ENCODE results near the gene KASH5. TPM values are rescaled to one million over a fixed set of nuclear protein-coding genes. Genes with fewer than 3 reads are reported as not detected.
A peak's percentile ranks its signal among the peaks of the same experiment; 100 is the strongest.
"Not testable (repeated sequence)": the region's sequence is repeated elsewhere in the genome, so short reads cannot be mapped to it uniquely, and the experiment has no call there.

KASH5 gene
- total and polyA plus RNA-seq, 4 donors: 0.52 to 2.9 (median 1.5) TPM; not detected in 1

DNA sequence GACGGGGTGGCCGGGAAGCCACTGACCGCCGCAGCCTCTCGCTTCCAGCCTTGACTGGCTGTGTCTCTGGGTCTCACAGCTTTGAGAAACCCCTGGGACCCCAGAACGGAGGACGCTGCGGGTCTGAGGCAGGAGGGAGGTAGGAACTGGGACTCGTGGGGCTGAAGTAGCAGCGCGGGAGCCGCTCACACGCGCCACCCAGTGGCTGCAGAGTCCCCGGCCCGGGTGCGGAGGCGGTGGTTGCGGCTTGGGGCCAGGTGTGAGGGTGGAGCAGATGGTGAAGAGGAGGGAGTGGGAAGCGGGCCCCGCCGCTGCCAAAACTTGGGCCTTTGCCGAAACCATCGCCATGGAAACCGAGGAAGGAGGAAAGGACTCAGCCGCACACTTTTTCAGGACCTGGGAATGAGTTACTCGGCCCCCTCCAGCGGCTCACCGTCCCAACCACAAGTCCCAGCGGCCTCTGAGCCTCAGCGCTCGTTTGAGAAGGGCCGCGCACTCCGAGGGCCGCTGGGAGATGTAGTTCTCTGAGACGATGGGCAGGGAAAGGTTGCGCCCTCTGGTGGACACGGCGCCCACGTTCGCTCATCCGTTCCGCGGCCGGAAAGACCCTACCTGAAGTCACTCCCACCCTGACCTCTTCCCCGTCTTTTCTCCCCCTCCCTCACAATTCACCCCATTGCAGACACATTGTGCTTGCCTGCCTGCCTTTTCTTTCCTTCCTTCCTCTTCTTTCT, 55.5 kb downstream of the KASH5 start:
- H3K9ac ChIP-seq (ENCODE audit: insufficient read depth in 1 of 2, low read length in 2 of 2): no peak overlapping the region
- peak overlapping the region; percentile 56 to 58 for H3K27ac ChIP-seq (ENCODE audit: low read depth in 1 of 2, low read length in 1 of 2)
- peaks cover 0 to 18% (median 4%) of the 10 kb centered on the region in 4 donors for H3K36me3 ChIP-seq (ENCODE audit: control insufficient read depth in 4 of 4, insufficient read depth in 4 of 4, low read length in 4 of 4)
- TF ChIP-seq, protein P1, sequence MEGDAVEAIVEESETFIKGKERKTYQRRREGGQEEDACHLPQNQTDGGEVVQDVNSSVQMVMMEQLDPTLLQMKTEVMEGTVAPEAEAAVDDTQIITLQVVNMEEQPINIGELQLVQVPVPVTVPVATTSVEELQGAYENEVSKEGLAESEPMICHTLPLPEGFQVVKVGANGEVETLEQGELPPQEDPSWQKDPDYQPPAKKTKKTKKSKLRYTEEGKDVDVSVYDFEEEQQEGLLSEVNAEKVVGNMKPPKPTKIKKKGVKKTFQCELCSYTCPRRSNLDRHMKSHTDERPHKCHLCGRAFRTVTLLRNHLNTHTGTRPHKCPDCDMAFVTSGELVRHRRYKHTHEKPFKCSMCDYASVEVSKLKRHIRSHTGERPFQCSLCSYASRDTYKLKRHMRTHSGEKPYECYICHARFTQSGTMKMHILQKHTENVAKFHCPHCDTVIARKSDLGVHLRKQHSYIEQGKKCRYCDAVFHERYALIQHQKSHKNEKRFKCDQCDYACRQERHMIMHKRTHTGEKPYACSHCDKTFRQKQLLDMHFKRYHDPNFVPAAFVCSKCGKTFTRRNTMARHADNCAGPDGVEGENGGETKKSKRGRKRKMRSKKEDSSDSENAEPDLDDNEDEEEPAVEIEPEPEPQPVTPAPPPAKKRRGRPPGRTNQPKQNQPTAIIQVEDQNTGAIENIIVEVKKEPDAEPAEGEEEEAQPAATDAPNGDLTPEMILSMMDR (IDR thresholded peaks at IDR 0.05; ENCODE audit: control extremely low read depth, extremely low read depth): peak; percentile 92
- WGBS, 2 donors: 0 to 1% methylated on average over 43 to 47 of the region's 47 CpGs
- no peaks in the 10 kb centered on the region for H3K9me3 ChIP-seq (ENCODE audit: control insufficient read depth in 4 of 4, insufficient read depth in 3 of 4, low read length in 3 of 4)
- H3K4me3 ChIP-seq: peak overlapping the region; percentile 20
- peaks cover 0 to 4% (median 0%) of the 10 kb centered on the region in 5 donors for H3K4me1 ChIP-seq (ENCODE audit: control insufficient read depth in 5 of 5, insufficient read depth in 5 of 5, low read length in 5 of 5)
- peaks cover 0 to 39% (median 35%) of the 10 kb centered on the region in 3 donors for H3K27me3 ChIP-seq (ENCODE audit: control insufficient read depth in 3 of 3, insufficient read depth in 3 of 3, low read length in 2 of 3)
- ATAC-seq (ENCODE audit: insufficient read depth, low FRiP score) (peak; percentile 82), DNase-seq (peak; percentile 96 to 98 (median 97))

DNA sequence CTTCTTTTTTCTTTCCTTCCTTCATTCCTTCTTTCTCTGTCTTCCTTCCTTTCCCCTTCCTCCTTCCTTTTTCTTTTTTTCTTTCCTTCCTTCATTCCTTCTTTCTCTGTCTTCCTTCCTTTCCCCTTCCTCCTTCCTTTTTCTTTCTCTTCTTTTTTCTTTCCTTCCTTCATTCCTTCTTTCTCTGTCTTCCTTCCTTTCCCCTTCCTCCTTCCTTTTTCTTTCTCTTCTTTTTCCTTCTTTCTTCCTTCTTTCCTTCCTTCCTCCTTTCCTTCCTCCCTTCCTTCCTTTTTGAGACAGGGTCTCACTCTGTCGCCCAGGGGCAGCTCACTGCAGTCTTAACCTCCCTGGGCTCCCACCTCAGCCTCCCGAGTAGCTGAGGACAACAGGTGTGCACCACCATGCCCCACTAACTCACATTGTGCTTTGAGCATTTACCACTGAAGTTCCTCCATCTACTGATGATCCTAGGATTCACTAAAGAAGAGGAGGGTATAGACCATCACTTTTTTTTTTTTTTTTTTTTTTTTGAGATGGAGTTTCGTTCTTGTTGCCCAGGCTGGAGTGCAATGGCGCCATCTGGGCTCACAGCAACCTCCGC, 56.2 kb downstream of the KASH5 start:
- H3K9ac ChIP-seq (ENCODE audit: insufficient read depth in 1 of 2, low read length in 2 of 2); ATAC-seq (ENCODE audit: insufficient read depth, low FRiP score); H3K4me1 ChIP-seq (ENCODE audit: control insufficient read depth in 5 of 5, insufficient read depth in 5 of 5, low read length in 5 of 5); H3K4me3 ChIP-seq; H3K9me3 ChIP-seq (ENCODE audit: control insufficient read depth in 4 of 4, insufficient read depth in 3 of 4, low read length in 3 of 4); DNase-seq; H3K27ac ChIP-seq (ENCODE audit: low read depth in 1 of 2, low read length in 1 of 2): not testable (repeated sequence)
- peaks cover 0 to 20% (median 4%) of the 10 kb centered on the region in 4 donors for H3K36me3 ChIP-seq (ENCODE audit: control insufficient read depth in 4 of 4, insufficient read depth in 4 of 4, low read length in 4 of 4)
- peaks cover 0 to 33% (median 28%) of the 10 kb centered on the region in 3 donors for H3K27me3 ChIP-seq (ENCODE audit: control insufficient read depth in 3 of 3, insufficient read depth in 3 of 3, low read length in 2 of 3)
- 58 to 71% methylated on average over 5 of the region's 5 CpGs for WGBS, 2 donors

DNA sequence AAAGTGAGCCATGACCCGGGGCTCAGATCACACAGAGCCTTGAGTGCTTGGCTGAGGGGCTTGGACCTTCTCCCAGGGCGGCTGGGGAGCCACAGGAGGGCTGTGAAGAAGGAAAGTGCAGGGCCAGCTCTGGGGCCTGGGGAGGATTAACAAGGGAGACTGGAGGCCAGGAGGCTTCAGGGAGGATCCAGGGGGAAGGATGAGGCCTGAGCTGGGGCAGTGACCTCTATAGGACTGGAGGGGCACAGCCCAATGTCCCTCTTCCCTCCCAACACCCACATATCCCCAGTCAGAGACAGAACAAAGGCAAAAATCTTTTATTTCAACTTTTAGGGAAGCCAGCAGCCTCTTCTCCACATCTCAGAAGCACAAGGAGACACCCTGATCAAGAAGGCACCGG, 57.9 kb downstream of the KASH5 start:
- Histone ChIP-seq H3K4me3 (no peak overlapping the region), H3K9ac (ENCODE audit: insufficient read depth in 1 of 2, low read length in 2 of 2) (no peak overlapping the region), H3K36me3 (ENCODE audit: control insufficient read depth in 4 of 4, insufficient read depth in 4 of 4, low read length in 4 of 4) (peaks cover 0 to 21% (median 9%) of the 10 kb centered on the region in 4 donors), H3K27me3 (ENCODE audit: control insufficient read depth in 3 of 3, insufficient read depth in 3 of 3, low read length in 2 of 3) (peaks cover 0 to 15% (median 10%) of the 10 kb centered on the region in 3 donors), H3K9me3 (ENCODE audit: control insufficient read depth in 4 of 4, insufficient read depth in 3 of 4, low read length in 3 of 4) (no peaks in the 10 kb centered on the region), H3K4me1 (ENCODE audit: control insufficient read depth in 5 of 5, insufficient read depth in 5 of 5, low read length in 5 of 5) (peaks cover 0 to 6% (median 3%) of the 10 kb centered on the region in 5 donors), H3K27ac (ENCODE audit: low read depth in 1 of 2, low read length in 1 of 2) (no peak overlapping the region)
- WGBS, 2 donors: 72 to 97% methylated on average over 3 of the region's 3 CpGs
- DNase-seq (no peak), ATAC-seq (ENCODE audit: insufficient read depth, low FRiP score) (no peak)
- TF ChIP-seq, protein P1 (IDR thresholded peaks at IDR 0.05; ENCODE audit: control extremely low read depth, extremely low read depth): no peak

All from lung (tissue), 12 donors.